GM23248 (cell line): Measurements from ENCODE around the gene LDHAL6B. TPM values are rescaled to one million over a fixed set of nuclear protein-coding genes. Genes with fewer than 3 reads are reported as not detected.

Source experiments
- DNase-seq: peaks from one replicate; pipeline ENCODE4 v3.0.0-alpha.2; 2015
- H2AFZ ChIP-seq: fragments of 200-600 bp; sonication (generic); 2 replicates; pipeline ENCODE4 v1.6.1; 2016; ENCODE audit warnings: antibody characterized with exemption
- H3F3A ChIP-seq: fragments of 200-600 bp; sonication (generic); 2 replicates; pipeline ENCODE4 v1.6.1; 2016; ENCODE audit warnings: mild to moderate bottlenecking, antibody characterized with exemption, mixed run types; ENCODE audit not compliant: insufficient read depth
- H3K27ac ChIP-seq: fragments of 200-600 bp; sonication (generic); 2 replicates; pipeline ENCODE4 v1.5.1; 2016; ENCODE audit warnings: mild to moderate bottlenecking
- H3K27me3 ChIP-seq: fragments of 200-600 bp; sonication (generic); replicated peaks from 2 replicates; pipeline ENCODE4 v1.6.1; 2016; ENCODE audit warnings: mild to moderate bottlenecking; ENCODE audit not compliant: insufficient read depth
- H3K36me3 ChIP-seq: fragments of 200-600 bp; sonication (generic); 2 replicates; pipeline ENCODE4 v1.6.1; 2016; ENCODE audit warnings: low read depth, mild to moderate bottlenecking
- H3K4me1 ChIP-seq: fragments of 200-600 bp; sonication (generic); 2 replicates; pipeline ENCODE4 v1.6.1; 2016; ENCODE audit warnings: mild to moderate bottlenecking; ENCODE audit not compliant: insufficient read depth
- H3K4me2 ChIP-seq: fragments of 200-600 bp; sonication (generic); one replicate; pipeline ENCODE4 v1.6.1; 2016; ENCODE audit warnings: mild to moderate bottlenecking; ENCODE audit not compliant: unreplicated experiment
- H3K4me3 ChIP-seq: fragments of 200-600 bp; sonication (generic); 2 replicates; pipeline ENCODE4 v1.5.1; 2016; ENCODE audit warnings: mild to moderate bottlenecking
- H3K79me2 ChIP-seq: fragments of 200-600 bp; sonication (generic); 2 replicates; pipeline ENCODE4 v1.6.1; 2016; ENCODE audit warnings: mild to moderate bottlenecking; ENCODE audit not compliant: insufficient read depth
- H3K9ac ChIP-seq: fragments of 200-600 bp; sonication (generic); 2 replicates; pipeline ENCODE4 v1.6.1; 2016; ENCODE audit warnings: mild to moderate bottlenecking
- H3K9me2 ChIP-seq: fragments of 200-600 bp; sonication (generic); 2 replicates; pipeline ENCODE4 v1.6.1; 2016; ENCODE audit warnings: mixed run types, mild to moderate bottlenecking, moderate library complexity; ENCODE audit not compliant: insufficient read depth
- H3K9me3 ChIP-seq: fragments of 200-600 bp; sonication (generic); one replicate; pipeline ENCODE4 v1.6.1; 2017; ENCODE audit warnings: low read depth
- H4K20me1 ChIP-seq: fragments of 200-600 bp; sonication (generic); 2 replicates; pipeline ENCODE4 v1.6.0; 2016; ENCODE audit not compliant: insufficient read depth
- EZH2 ChIP-seq: fragments of 200-600 bp; sonication (generic); IDR thresholded peaks from 2 replicates; pipeline ENCODE4 v1.6.1; 2018; ENCODE audit warnings: antibody characterized with exemption, mild to moderate bottlenecking; ENCODE audit not compliant: insufficient read depth, poor library complexity, severe bottlenecking
- EZH2phosphoT487 ChIP-seq: fragments of 200-600 bp; sonication (generic); IDR thresholded peaks from 2 replicates; pipeline ENCODE4 v1.6.1; 2018; ENCODE audit warnings: antibody characterized with exemption, moderate library complexity, mild to moderate bottlenecking, low read depth; ENCODE audit not compliant: insufficient read depth
- WGBS, 2 experiments: methylation state at CpG; one replicate each; pipeline ENCODE4 v1.1.6; 2015 to 2017; ENCODE audit warnings: low lambda C conversion rate in 2 of 2, low coverage in 1 of 2; ENCODE audit errors: missing lambda C conversion rate in 2 of 2; 5-methylcytosine and 5-hydroxymethylcytosine counted together
- in situ Hi-C: fragments of 300-500 bp; cut with MboI; formaldehyde crosslinking; loops from 2 replicates; pipeline ENCODE4 v1.15.0; 2020
- polyA plus RNA-seq: library from polyadenylated mRNA; unstranded; fragments of >200 nt; fragmentation: Nextera tagmentation; extraction: Ambion mirVana; gene quantifications from 2 replicates; pipeline ENCODE4 v1.2.1, GENCODE V29; 2016
- total RNA-seq: library from RNA; depleted of rRNA; stranded (reverse); fragments of >200 nt; shearing (Covaris generic); gene quantifications from 2 replicates; pipeline ENCODE4 v1.2.3, GENCODE V29; 2014

Gene LDHAL6B
- total and polyA plus RNA-seq, 2 experiments from 2014 or later = 0.10 TPM; not detected in 1

DNA sequence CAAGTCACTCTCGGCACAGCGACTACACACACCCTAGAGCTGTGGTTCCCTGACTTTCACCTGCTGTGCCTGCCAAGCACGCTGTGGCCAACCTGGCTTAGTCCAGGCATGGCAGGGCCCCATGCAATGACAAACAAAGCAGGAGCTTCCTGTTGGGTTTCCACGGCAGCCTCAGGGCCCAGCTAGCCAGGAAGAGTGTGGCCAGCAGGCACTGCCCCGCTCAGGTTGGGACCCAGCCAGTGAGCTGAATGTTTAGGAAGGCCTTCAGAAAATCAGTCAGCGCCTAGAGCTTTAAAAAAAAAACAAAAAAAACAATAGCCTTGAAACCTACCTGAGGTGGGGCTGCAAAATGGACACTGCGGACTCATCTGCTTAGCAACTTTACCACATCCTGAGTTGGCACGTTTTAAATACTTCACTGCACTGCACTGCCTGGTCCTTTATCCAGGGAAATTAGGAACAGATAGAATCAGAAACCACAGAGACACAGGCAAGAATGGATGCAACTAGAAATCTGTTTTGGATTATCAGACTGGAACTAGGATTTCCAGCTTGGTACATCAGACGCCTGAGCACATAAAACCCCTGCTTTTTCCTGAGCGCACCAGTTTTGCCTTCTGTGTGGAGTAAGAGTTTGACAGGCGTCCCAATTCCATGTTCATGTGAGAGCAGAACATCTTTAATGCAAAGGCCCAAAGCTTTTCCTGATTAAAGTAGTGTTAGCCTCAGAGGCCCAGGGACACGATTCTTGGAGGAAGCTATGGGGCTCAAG is 36.2 kb upstream of the LDHAL6B start:
- Histone ChIP-seq H3K79me2 (peaks cover 11% of the 10 kb centered on the region; the same call in 1 of the 2 replicates), H3K9me2 (no peaks in the 10 kb centered on the region), H3K4me3 (peak overlapping the region; percentile 7; the same call in 1 of the 2 replicates), H4K20me1 (no peaks in the 10 kb centered on the region), H3K4me2 (peak overlapping the region; percentile 71), H3K27ac (peak overlapping the region; percentile 98), H3F3A (peaks cover 79% of the 10 kb centered on the region), H2AFZ (no peak overlapping the region), H3K9me3 (no peaks in the 10 kb centered on the region), H3K27me3 (no peaks in the 10 kb centered on the region), H3K4me1 (peaks cover 67% of the 10 kb centered on the region), H3K36me3 (peaks cover 26% of the 10 kb centered on the region), H3K9ac (peak overlapping the region; percentile 81)
- no peak for TF ChIP-seq EZH2
- TF ChIP-seq EZH2phosphoT487 = no peak
- 4 to 5% methylated on average over 12 of the region's 12 CpGs for WGBS, 2 experiments
- peak; percentile 93 for DNase-seq
- in situ Hi-C loops = no loop called here

GRCh38 chr15:59171067-59171397 is 35.6 kb upstream of the LDHAL6B start:
- H3F3A ChIP-seq = peaks cover 84% of the 10 kb centered on the region
- TF ChIP-seq EZH2 = no peak
- TF ChIP-seq EZH2phosphoT487 = no peak
- H3K9me3 ChIP-seq = no peaks in the 10 kb centered on the region
- 71% methylated on average over 8 of the region's 8 CpGs for WGBS, 2 experiments
- peak overlapping the region; percentile 98 for H3K27ac ChIP-seq
- peaks cover 20% of the 10 kb centered on the region for H3K36me3 ChIP-seq
- DNase-seq = no peak
- no peak overlapping the region for H3K4me3 ChIP-seq
- H3K4me1 ChIP-seq = peaks cover 67% of the 10 kb centered on the region
- peaks cover 11% of the 10 kb centered on the region; the same call in 1 of the 2 replicates for H3K79me2 ChIP-seq
- no peaks in the 10 kb centered on the region for H3K9me2 ChIP-seq
- H4K20me1 ChIP-seq = no peaks in the 10 kb centered on the region
- peak overlapping the region; percentile 81 for H3K9ac ChIP-seq
- peak overlapping the region; percentile 71 for H3K4me2 ChIP-seq
- H3K27me3 ChIP-seq = no peaks in the 10 kb centered on the region
- in situ Hi-C loops = no loop called here
- no peak overlapping the region for H2AFZ ChIP-seq

DNA sequence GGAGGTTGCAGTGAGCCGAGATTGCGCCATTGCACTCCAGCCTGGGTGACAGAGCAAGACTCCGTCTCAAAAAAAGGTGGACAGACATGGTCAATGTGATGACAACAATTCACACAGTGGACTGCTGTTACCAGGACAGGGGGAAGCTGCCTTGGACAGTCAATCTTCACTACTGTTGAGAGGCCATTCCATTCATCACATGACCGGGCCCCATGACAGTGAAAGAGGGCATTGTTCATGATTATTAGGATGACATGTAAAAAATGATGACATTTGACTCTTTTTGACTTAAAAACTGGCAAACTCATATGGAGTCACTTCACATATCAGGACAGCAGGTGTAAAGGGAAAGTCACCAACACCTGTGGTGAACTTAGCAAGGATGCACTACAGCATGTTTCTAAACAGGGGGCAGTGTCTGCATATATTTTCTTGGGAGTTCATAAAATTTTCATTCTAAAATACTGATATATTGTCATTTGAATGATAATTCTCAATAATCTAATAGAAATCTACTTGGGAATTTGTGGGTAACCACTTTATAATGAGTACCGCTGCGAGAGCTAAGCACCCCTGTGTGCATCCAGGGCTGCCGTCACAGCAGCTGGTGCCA is 34.2 kb upstream of the LDHAL6B start:
- Histone ChIP-seq H3K9me2 (no peaks in the 10 kb centered on the region), H3K9me3 (no peaks in the 10 kb centered on the region), H2AFZ (no peak overlapping the region), H4K20me1 (no peaks in the 10 kb centered on the region), H3K9ac (no peak overlapping the region), H3K4me2 (no peak overlapping the region), H3K79me2 (no peaks in the 10 kb centered on the region), H3K27me3 (no peaks in the 10 kb centered on the region), H3K4me1 (peaks cover 63% of the 10 kb centered on the region), H3K27ac (no peak overlapping the region), H3F3A (peaks cover 94% of the 10 kb centered on the region), H3K36me3 (peaks cover 18% of the 10 kb centered on the region), H3K4me3 (no peak overlapping the region)
- TF ChIP-seq EZH2 = no peak
- no peak for TF ChIP-seq EZH2phosphoT487
- 94 to 96% methylated on average over 7 of the region's 7 CpGs for WGBS, 2 experiments
- DNase-seq = peak; percentile 16
- in situ Hi-C loops = no loop called here

- in situ Hi-C loops = no loop called here
- Histone ChIP-seq H3K4me3 (no peak overlapping the region), H3K4me2 (no peak overlapping the region), H3K4me1 (peaks cover 60% of the 10 kb centered on the region), H3K36me3 (peaks cover 18% of the 10 kb centered on the region), H3K79me2 (no peaks in the 10 kb centered on the region), H3K27me3 (no peaks in the 10 kb centered on the region), H3K9ac (no peak overlapping the region), H3K9me2 (no peaks in the 10 kb centered on the region), H3K9me3 (no peaks in the 10 kb centered on the region), H2AFZ (no peak overlapping the region), H3F3A (peaks cover 97% of the 10 kb centered on the region), H4K20me1 (no peaks in the 10 kb centered on the region), H3K27ac (no peak overlapping the region)
- no peak for DNase-seq
- TF ChIP-seq EZH2 (no peak), EZH2phosphoT487 (no peak)
- 98 to 99% methylated on average over 5 of the region's 5 CpGs for WGBS, 2 experiments
These were observed 33.4 kb upstream of the LDHAL6B start for GRCh38 chr15:59173194-59173593.
